Erythroblast (primary cell): ENCODE measurements around the gene TDRD10.

Experiments
- GATA1 ChIP-seq: IDR thresholded peaks from 2 replicates; pipeline ENCODE4 v1.6.1; 2011; ENCODE audit warnings: low read depth, mild to moderate bottlenecking, control low read depth, low read length, moderate library complexity
- POLR2A ChIP-seq: IDR thresholded peaks from 2 replicates; pipeline ENCODE4 v1.6.1; 2011; ENCODE audit warnings: mild to moderate bottlenecking, low read length

DNA sequence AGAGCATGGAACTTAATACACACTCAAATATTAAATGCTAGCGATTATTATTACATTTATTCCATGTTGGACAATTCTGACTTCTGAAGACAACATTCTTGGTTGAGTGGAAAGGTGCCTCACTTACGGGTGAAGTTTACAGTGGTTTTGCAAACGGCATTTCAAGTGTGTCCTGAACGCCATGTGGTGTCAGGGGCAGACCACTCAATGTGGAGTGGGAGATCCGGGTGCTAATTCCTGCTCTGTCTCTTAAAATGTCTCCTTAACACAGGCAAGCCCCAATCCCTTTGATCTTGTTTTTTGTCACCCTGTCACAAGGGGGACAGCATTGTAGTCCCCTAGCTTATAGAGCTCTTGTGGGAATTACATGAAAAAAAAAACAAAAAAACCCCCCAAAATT is 5.6 kb upstream of the TDRD10 start:
- TF ChIP-seq POLR2A (no peak), GATA1 (no peak)
